IPS DF 19.7 (cell line): ENCODE results near the gene EHD3.
"Not testable (repeated sequence)": the region's sequence is repeated elsewhere in the genome, so short reads cannot be mapped to it uniquely, and the experiment has no call there.

Experiments
- DNase-seq: peaks from one replicate; pipeline ENCODE4 v3.0.0-alpha.2; 2013; ENCODE audit warnings: low read depth, low spot score

Gene EHD3

GRCh38 chr2:31254237-31255203, 20.6 kb downstream of the EHD3 start:
- no peak for DNase-seq

- no peak for DNase-seq
Observed at GRCh38 chr2:31255911-31256571, 22.1 kb downstream of the EHD3 start.

- DNase-seq, result no peak
Observed at GRCh38 chr2:31256611-31257382, 22.8 kb downstream of the EHD3 start.

GRCh38 chr2:31258351-31258750, 24.4 kb downstream of the EHD3 start:
- no peak for DNase-seq

GRCh38 chr2:31259075-31259474, 25.1 kb downstream of the EHD3 start:
- no peak for DNase-seq

- DNase-seq, result no peak
Observed at GRCh38 chr2:31260870-31261269, 26.9 kb downstream of the EHD3 start.

GRCh38 chr2:31263636-31264190, 29.8 kb downstream of the EHD3 start:
- DNase-seq, result no peak

GRCh38 chr2:31265234-31265633, 31.3 kb downstream of the EHD3 start:
- no peak for DNase-seq

GRCh38 chr2:31266804-31267203, 32.9 kb downstream of the EHD3 start:
- no peak for DNase-seq

- DNase-seq, result no peak
Observed at GRCh38 chr2:31267437-31268120, 33.6 kb downstream of the EHD3 start.

- no peak for DNase-seq
Observed at GRCh38 chr2:31268344-31268743, 34.4 kb downstream of the EHD3 start.

GRCh38 chr2:31269087-31269486, 35.1 kb downstream of the EHD3 start:
- no peak for DNase-seq

- DNase-seq, result no peak
Observed at GRCh38 chr2:31270131-31270530, 36.2 kb downstream of the EHD3 start.

- no peak for DNase-seq
Observed at GRCh38 chr2:31270822-31271231, 36.9 kb downstream of the EHD3 start.

GRCh38 chr2:31271851-31272267, 37.9 kb downstream of the EHD3 start:
- DNase-seq, result no peak

GRCh38 chr2:31274401-31275075, 40.6 kb downstream of the EHD3 start:
- no peak for DNase-seq

- DNase-seq, result no peak
Observed at GRCh38 chr2:31275976-31276375, 42.0 kb downstream of the EHD3 start.

GRCh38 chr2:31277621-31278020, 43.7 kb downstream of the EHD3 start:
- no peak for DNase-seq

GRCh38 chr2:31282634-31283033, 48.7 kb downstream of the EHD3 start:
- DNase-seq, result no peak

GRCh38 chr2:31283193-31283919, 49.4 kb downstream of the EHD3 start:
- DNase-seq, result not testable (repeated sequence)
